Measurements from ENCODE around the gene TSHZ3.

DNA sequence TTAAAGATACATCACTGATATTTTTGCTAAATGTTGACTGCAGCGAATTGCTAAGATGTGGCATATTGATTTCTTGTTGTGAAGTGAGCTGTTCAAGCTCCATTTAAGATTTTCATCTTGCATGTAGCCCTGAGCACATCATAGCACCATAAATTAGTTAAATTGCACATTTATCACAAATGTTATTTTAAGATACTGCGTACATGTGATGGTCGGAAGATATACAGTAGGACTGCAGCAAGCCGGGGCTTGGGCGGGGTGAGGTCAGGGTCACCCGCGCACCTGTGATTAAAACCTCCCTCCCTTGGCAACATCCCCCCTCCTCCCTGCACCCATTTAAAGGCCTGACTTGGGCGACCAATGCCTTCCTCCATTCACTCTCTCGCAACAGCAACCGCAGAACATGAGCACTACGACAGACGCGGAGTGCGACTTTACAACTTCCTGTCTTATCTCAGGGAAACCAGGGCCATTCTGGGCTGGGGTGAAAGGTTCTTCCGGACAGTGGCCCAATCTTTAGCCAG is 76.6 kb downstream of the TSHZ3 start:
- TF ChIP-seq, protein P1, sequence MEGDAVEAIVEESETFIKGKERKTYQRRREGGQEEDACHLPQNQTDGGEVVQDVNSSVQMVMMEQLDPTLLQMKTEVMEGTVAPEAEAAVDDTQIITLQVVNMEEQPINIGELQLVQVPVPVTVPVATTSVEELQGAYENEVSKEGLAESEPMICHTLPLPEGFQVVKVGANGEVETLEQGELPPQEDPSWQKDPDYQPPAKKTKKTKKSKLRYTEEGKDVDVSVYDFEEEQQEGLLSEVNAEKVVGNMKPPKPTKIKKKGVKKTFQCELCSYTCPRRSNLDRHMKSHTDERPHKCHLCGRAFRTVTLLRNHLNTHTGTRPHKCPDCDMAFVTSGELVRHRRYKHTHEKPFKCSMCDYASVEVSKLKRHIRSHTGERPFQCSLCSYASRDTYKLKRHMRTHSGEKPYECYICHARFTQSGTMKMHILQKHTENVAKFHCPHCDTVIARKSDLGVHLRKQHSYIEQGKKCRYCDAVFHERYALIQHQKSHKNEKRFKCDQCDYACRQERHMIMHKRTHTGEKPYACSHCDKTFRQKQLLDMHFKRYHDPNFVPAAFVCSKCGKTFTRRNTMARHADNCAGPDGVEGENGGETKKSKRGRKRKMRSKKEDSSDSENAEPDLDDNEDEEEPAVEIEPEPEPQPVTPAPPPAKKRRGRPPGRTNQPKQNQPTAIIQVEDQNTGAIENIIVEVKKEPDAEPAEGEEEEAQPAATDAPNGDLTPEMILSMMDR (IDR thresholded peaks at IDR 0.05) = no peak
- TF ChIP-seq ZFX (IDR thresholded peaks at IDR 0.05; ENCODE audit: borderline replicate concordance) = no peak

Measured in 22Rv1 (cell line).